Measurements from ENCODE around the gene COQ4.

COQ4 gene

DNA sequence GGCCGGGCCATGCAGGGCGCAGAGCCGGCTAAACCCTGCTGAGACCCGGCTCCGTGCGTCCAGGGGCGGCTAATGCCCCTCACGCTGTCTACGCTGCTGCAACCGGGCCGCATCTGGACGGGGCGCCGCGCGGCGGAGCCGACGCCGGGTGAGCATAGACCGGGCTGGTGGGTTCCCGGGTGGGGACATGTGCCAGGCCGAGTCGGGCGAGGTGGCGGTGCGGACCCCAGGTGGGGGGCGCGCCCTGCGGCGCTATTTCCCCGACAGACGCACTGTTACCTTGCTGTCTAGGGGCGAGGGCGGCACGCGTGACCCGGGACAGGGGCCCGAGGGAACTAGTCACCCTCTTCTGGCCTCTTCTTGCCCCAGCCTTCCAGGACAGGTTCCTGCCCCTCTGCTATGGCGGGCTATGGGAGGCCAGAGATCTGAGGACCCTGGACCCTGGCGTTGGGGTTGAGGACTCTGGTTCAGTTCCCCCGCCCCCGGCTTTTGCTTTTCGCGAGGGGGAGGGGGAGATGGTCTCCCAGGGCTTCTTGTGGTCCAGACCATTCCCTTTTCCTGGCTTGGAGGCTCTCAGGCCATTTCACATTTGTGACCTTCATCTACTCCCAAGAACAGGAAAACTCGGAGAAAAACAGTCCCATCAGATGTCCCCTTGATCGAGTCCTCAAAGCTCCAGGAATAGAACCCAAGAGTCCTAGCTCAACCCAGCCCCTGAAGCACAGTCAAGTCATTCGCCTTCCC is 18.2 kb downstream of the COQ4 start:
- in situ Hi-C loops (cut with MboI; ENCODE audit: low sequenced_read_pairs): no loop called here

DNA sequence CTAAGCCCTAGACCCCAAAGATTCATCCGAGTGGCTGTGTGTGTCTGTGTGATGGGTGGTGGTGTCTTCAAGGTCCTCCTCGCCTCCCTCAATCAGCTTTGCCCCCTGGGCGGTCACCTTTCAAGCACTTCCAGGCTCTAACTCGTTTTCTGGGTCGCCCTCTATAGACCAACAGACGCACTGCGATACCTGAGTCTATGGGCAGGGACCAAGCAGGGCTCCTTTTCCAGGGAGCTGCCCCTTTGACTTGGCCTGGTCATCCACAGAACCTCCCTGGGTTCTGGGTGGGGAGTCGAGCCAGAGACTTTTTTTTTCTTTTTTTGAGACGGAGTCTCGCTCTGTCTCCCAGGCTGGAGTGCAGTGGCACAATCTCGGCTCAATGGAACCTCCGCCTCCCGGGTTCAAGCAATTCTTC is 18.8 kb downstream of the COQ4 start:
- in situ Hi-C loops (cut with MboI; ENCODE audit: low sequenced_read_pairs): no loop called here

DNA sequence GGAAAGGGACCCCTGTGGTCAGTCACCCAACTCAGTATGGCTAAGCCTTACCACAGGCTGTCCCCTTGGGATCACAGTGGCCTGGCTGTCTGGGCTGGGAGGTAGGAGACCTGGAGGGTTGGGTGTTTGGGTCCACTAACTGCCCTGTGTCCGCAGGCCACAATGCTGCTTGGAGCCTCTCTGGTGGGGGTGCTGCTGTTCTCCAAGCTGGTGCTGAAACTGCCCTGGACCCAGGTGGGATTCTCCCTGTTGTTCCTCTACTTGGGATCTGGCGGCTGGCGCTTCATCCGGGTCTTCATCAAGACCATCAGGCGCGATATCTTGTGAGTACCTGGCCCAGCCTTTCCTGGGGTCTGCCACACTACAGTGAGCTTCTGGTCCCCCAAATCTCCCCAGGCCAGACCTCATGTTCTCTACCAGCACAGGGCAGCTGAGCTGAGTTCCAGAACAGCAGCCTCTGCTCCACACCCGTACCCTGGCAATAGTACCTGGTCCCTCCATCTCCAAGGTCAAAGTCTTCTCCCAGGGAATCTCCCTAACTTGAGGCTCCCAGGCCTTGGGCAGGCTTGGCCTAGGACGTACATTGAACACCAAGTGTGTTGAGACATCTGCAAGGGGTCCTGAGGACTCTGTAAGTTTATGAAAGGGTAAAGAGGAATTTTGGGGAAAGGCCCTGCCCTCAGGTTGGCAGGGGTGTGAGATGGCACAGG is 20.5 kb downstream of the COQ4 start:
- in situ Hi-C loops (cut with MboI; ENCODE audit: low sequenced_read_pairs): no loop called here

DNA sequence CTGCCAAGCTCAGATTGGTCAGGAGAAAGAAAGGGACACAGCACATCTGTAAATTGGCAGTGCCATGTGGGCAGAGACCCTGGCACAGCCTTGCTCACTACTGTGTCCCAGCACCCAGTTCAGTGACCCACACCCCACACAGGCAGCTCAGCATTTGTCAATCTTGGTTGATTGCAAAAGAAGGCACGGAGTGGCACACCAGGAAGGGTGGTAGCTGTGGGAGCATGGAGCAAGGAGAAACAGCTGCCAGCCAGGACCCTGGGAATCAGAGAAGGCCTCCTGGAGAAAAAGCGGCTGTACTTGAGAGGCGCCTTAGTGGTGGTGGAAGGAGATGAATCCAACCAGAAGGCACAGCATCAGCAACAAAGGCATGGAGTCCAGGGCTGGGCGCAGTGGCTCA is 21.2 kb downstream of the COQ4 start:
- in situ Hi-C loops (cut with MboI; ENCODE audit: low sequenced_read_pairs): no loop called here

DNA sequence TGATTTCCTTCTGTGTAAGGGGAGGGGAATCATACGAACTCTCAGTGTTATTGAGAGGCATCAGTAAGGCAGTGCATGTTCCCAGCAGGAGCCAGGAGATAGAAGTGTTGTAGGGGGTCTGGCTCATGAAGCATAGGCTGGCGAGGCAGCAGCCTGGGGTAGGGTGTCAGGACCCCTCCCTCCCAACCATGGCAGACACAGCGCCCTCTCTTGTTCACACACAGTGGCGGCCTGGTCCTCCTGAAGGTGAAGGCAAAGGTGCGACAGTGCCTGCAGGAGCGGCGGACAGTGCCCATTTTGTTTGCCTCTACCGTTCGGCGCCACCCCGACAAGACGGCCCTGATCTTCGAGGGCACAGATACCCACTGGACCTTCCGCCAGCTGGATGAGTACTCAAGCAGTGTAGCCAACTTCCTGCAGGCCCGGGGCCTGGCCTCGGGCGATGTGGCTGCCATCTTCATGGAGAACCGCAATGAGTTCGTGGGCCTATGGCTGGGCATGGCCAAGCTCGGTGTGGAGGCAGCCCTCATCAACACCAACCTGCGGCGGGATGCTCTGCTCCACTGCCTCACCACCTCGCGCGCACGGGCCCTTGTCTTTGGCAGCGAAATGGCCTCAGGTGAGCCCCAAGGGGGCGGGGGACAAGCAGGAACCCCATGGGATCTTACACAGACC is 22.4 kb downstream of the COQ4 start:
- in situ Hi-C loops (cut with MboI; ENCODE audit: low sequenced_read_pairs): no loop called here

DNA sequence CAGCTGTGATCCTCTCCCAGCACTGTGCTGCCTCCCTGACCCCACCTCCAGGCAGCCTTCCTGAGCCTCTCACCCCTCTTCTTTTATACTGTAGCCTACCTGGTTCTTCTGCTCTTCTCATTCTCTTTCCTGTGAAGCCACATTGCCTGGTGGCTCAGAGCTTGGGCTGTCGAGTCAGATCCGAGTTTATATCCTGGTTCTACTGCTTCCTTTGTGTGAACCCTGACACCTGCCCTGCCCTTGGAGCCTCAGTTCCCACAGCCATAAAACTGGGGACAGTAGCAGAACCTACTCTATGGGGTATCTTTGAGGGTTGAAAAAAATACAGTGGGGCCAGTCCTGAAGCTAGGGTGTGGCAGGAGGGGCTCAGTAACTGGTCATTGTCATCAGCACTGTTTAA is 26.5 kb downstream of the COQ4 start:
- in situ Hi-C loops (cut with MboI; ENCODE audit: low sequenced_read_pairs): no loop called here

DNA sequence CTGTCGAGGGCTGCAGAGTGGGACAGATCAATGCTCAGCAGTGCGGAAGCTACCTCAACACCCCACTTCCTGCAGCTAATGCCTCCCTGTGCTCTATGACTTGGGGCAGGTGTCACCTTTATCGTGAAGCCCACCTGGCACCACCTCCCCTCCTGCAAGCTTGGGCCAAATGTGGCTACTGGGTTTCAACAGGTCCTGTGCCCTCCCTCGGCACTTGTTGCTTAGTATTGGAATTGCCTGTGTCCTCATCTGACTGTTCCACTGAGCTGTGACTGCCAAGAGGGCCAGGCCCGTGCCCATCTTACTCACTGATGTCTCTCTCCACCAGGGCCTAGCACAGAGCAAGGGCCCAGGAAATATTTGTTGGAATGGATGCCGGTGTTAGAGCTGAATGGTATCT is 27.1 kb downstream of the COQ4 start:
- in situ Hi-C loops (cut with MboI; ENCODE audit: low sequenced_read_pairs): no loop called here

DNA sequence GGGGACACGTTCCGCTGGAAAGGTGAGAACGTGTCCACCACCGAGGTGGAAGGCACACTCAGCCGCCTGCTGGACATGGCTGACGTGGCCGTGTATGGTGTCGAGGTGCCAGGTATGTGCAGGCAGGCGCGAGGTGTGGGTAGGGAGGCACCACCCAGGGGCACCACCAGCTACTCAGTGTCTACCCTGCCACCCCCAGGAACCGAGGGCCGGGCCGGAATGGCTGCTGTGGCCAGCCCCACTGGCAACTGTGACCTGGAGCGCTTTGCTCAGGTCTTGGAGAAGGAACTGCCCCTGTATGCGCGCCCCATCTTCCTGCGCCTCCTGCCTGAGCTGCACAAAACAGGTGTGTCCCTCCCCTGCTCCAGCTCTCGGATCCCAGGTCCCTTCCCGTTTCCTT is 32.8 kb downstream of the COQ4 start:
- in situ Hi-C loops (cut with MboI; ENCODE audit: low sequenced_read_pairs): no loop called here

DNA sequence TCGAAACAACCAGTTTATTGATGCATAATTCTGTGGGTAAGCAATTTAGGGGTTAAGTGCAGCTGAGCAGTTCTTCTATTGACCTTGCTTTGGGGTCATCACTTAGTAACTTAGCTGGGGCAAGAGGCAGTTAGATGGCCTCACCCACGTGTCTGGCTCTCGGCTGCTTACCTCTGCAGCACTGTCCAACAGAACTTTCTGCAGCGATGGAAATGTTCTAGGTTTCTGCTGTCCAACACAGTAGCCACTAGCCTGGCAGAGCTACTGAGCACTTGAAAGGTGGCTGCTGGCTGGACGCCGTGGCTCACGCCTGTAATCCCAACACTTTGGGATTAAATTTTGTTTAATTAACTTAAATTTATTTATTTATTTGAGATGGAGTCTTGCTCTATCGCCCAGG is 35.5 kb downstream of the COQ4 start:
- in situ Hi-C loops (cut with MboI; ENCODE audit: low sequenced_read_pairs): no loop called here

DNA sequence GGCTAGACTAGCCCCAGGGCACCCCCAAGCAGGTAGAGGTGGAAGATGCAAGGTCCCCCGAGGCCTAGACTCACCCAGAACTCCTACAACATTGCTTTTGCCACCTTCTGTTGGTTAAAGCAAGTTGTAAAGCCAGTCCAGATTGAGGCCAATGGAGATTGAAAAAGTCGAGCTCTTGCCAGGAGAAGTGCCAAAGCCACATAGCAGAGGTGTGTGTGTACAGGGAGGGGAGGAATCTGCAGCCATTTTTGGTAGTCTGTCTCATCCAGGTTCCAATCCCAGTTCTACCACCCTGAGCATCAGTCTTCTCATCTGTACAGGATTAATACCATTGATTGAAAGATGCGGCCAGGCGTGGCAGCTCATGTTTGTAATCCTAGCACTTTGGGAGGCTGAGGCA is 36.2 kb downstream of the COQ4 start:
- in situ Hi-C loops (cut with MboI; ENCODE audit: low sequenced_read_pairs): no loop called here

DNA sequence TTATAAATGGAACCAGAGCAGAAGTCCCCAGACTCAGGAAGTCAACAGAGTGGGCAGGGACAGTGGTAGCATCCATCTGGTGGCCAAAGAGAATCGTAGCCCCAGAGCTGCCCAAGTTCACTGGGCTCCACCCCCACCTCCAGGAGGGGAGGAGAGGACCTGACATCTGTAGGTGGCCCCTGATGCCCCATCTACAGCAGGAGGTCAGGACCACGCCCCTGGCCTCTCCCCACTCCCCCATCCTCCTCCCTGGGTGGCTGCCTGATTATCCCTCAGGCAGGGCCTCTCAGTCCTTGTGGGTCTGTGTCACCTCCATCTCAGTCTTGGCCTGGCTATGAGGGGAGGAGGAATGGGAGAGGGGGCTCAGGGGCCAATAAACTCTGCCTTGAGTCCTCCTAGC is 38.2 kb downstream of the COQ4 start:
- in situ Hi-C loops (cut with MboI; ENCODE audit: low sequenced_read_pairs): no loop called here

DNA sequence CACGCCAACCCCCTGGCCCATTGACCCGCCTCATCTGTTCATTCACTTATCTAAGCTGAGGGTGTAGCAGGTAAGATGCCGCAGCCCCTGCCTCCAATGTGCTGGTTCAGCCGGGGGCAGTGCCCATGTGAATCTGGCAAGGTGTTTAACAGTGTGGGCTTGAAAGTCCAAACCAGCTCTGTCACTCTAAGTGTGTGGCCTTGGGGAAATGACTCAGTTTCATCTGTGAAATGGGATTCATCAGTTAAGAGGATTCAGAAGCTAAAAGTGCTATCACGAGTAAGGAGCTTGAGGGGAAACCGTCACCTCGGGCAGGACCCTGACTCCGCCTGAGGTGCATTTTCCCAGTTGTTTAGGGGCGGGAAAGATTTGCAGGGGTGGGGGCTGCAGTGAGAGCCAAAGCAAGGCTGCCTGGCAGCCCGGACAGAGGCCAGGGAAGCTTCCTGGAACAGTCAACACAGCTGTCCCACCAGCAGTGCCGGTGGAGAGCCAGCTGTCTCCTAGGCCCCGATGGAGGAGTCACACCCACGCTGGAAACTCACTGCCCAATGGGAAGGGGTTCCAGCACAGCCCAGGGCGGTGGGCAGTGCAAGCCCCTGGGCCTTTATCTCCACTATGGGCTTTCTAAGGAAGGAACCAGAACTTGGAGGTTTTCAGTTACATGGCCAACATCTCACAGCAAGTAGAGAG is 38.8 kb downstream of the COQ4 start:
- in situ Hi-C loops (cut with MboI; ENCODE audit: low sequenced_read_pairs): no loop called here

DNA sequence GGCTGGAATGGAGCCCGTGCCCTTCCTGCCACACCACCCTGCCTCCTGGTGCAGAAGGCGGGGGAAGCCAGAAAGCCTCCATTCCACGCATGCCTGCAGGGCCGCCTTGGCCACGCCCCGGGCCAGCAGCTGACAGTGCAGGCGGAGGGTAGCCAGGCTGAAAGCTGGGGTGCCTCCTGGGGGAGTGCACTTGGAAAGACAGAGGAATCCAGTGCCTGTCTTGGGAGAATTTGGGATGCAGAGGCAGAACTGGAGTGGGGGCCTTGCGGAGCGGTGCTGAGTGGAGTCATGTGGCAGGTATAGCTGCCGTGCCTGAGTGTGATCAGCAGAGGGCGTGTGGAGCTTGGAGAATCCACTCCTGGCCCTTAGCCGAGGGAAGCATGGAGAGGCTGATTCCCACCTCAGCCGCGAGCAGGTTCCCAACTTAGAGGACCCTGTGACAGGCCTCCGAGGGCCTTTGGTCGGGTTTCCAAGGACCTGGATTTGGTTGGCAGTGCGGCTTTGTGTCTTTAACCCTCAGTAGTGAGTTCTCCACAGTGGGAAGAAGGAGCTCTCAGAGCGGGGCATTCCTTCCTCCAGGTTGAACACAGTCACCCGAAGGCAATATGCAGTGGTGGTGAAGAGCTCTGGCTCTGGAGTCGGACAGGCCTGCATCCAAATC is 39.5 kb downstream of the COQ4 start:
- in situ Hi-C loops (cut with MboI; ENCODE audit: low sequenced_read_pairs): no loop called here

DNA sequence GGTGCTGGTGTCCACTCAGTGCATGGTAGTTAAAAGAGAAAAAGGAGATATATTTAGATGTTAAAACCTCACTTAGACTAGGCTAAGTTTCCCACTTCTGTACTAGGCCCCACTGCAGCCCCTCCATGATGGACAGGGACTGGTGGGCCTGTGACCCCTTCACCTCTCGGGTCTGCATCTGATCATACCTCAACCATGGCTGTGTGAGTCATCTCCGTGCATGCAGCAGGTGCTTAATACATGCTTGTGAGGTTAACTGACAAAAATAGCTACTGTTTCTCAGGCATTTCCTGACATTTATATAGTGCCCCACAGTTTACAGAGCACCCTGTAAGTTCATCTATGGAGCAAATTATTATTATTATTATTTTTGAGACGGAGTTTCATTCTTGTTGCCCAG is 40.1 kb downstream of the COQ4 start:
- in situ Hi-C loops (cut with MboI; ENCODE audit: low sequenced_read_pairs): no loop called here

DNA sequence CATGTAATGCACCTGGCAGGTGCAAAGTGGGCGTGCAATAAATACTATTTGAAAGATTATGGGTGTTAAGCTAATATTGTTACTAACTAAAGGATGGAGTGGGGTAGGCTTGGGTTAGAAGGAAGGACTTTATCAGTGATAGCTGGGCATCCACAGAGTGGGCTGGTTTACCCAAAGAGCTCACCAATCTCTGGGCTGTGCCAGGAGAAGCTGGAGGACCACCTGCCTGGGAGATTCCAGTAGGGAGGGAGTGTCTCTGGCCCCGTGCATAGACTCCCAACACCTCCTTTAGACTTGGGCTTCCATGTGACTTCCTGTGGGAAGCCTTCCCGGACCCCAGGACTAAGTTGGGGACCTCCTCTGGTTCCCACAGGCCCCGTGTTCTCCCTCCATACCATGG is 42.9 kb downstream of the COQ4 start:
- in situ Hi-C loops (cut with MboI; ENCODE audit: low sequenced_read_pairs): no loop called here

DNA sequence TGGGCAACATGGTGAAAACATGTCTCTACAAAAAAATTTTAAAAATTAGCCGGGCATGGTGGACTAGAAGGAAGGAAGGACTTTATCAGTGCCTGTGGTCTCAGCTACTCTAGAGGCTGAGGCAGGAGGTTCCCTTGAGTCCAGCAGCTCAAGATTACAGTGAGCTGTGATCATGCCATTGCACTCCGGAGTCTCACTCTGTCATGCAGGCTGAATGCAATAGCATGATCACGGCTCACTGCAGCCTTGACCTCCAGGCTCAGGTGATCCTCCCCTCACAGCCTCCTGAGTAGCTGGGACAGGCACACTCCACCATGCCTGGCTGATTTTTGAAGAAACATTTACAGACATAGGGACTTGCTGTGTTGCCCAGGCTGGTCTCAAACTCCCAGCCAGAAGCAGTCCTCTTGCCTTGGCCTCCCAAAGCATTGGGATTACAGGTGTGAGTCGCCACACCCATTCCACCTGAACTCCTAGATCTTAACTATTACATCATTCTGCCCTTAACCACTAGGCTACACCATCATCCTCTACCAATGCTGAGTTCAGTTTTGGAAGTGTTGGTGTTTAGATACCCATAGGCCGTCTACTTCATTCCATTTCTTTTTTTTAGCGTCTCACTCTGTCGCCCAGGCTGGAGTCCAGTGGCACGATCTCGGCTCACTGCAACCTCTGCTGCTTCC is 46.5 kb downstream of the COQ4 start:
- in situ Hi-C loops (cut with MboI; ENCODE audit: low sequenced_read_pairs): no loop called here

DNA sequence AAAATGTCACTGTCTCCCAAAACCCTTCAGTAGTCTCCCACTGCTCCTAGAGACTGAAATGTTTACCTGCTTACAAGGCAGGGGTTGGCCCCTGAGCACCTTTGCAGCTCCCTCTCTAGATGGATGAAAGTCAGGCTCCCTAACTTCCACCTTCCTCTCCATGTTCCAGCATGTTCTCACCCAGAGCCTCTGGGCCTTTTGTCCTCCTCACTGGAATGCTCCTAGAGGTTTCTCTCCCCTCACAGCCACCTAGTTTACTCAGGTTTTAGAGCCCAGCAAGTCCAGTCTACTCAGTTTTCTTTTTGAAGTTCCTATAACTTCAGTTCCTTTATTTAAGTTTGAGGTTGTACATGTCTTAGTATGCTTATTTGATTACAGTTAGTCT is 47.7 kb downstream of the COQ4 start:
- in situ Hi-C loops (cut with MboI; ENCODE audit: low sequenced_read_pairs): no loop called here

DNA sequence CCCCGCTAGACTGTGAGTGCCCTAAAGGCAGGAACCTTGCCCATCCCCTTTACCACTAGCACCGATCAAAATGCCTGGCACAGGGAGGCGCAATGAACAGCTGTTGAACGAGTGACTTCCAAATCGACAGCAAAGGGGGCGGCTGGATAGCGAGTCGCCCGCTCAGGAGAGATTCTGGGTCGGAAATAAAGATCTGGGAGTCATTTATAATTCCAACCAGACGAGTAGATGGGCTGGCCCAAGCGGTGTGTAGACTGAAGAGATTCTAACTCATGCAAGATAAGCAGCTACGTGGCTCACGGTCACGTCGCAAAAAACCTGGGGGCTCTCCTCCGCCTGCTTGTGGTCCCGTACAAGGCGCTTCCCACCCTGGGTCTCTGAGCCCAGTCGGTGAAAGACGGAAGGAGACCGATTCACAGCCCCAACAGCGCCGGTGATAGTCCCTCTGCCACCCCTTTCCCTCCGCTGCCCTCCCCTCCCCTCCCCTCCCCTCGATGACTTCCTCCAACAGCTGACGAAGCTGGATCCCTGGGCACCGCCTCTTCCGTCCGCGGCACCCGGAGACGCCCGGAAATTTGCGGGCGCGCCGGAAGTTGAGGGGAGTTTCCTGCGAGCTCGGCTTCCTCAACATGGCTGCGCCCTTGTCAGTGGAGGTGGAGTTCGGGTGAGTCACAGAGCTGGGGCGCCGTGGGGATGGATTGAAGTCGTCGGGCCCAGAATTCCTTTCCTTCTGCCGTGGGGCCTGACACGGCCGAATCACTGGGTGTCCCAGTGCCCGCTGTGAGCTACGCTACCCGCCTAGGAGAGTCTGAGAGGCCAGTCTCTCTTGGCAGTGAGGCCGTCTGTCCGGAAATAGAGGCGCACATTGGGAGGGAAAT is 48.4 kb downstream of the COQ4 start, which contains the start of gene URM1:
Gene URM1, plus strand, starts transcription at position 623 of the 878 bp plus-strand sequence. Its CDS starts 7 bp downstream, at position 630.
- in situ Hi-C loops (cut with MboI; ENCODE audit: low sequenced_read_pairs): no loop called here

DNA sequence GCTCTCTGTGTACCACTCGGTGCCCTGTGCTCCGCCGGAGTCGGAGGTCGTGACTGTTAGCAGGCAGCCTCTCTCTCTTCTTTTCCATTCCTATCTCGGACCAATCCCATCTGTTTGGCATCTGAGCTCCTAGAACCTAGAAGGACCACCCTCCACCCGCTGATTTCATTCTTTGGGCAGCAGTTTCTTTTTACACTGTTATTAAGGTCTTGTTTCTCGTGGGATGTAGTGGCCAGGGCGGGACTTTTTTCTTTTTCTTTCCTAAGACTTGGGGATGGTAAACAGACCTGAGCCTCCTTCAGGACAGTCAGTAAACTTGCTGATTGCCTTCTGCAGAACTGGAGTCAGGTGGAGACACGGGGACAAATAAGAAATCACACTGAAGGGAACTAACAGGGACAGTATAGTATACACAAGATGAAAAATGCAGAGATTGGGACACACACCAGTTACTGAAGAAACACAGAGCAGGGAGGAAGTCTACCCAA is 49.0 kb downstream of the COQ4 start:
- in situ Hi-C loops (cut with MboI; ENCODE audit: low sequenced_read_pairs): no loop called here
